Keratinocyte (primary cell): ENCODE measurements around the gene NECTIN1. TPM values are rescaled to one million over a fixed set of nuclear protein-coding genes. Genes with fewer than 3 reads are reported as not detected.

Experiments
- DNase-seq: peaks from one replicate; pipeline ENCODE4 v3.0.0-alpha.2; 2011; ENCODE audit warnings: low read depth, missing footprints, low spot score
- FAIRE-seq: peaks from 2 replicates; lab custom pipeline; 2011; peaks lifted over from hg19 to GRCh38; lab: Jason Lieb, UNC
- H2AFZ ChIP-seq: 2 replicates; pipeline ENCODE4 v1.6.0; 2012; ENCODE audit warnings: low read length, control low read depth, inconsistent platforms; ENCODE audit not compliant: control insufficient read depth
- H3K27ac ChIP-seq: 2 replicates; pipeline ENCODE4 v1.5.1; 2011; ENCODE audit warnings: low read length; ENCODE audit not compliant: control insufficient read depth, insufficient read depth
- H3K27me3 ChIP-seq: 3 replicates; pipeline ENCODE4 v1.6.0; 2011; ENCODE audit warnings: low read length; ENCODE audit not compliant: control insufficient read depth, insufficient read depth; ENCODE audit errors: extremely low read depth
- H3K36me3 ChIP-seq, 2 experiments: 2 replicates in 1 of 2; 3 replicates in 1 of 2; pipeline ENCODE4 v1.5.1; 2011; ENCODE audit warnings: low read length in 2 of 2, mild to moderate bottlenecking in 1 of 2; ENCODE audit not compliant: control insufficient read depth in 2 of 2, insufficient read depth in 2 of 2; ENCODE audit errors: extremely low read depth in 1 of 2
- H3K4me1 ChIP-seq: 3 replicates; pipeline ENCODE4 v1.5.1; 2011; ENCODE audit warnings: low read length; ENCODE audit not compliant: control insufficient read depth, insufficient read depth; ENCODE audit errors: extremely low read depth
- H3K4me2 ChIP-seq: 3 replicates; pipeline ENCODE4 v1.6.0; 2011; ENCODE audit warnings: low read depth, low read length; ENCODE audit not compliant: control insufficient read depth, insufficient read depth; ENCODE audit errors: extremely low read depth
- H3K4me3 ChIP-seq, 3 experiments: fragments of 200-600 bp in 1 of 3; sonication (generic) in 1 of 3; 2 replicates in 2 of 3; 3 replicates in 1 of 3; pipeline ENCODE4 v1.5.1; 2011 to 2016; ENCODE audit warnings: low read length in 3 of 3, mild to moderate bottlenecking in 3 of 3, control low read depth in 2 of 3, inconsistent platforms in 1 of 3, low read depth in 1 of 3, mixed read lengths in 1 of 3, mixed run types in 1 of 3, moderate library complexity in 1 of 3; ENCODE audit not compliant: control insufficient read depth in 2 of 3, insufficient read depth in 2 of 3; ENCODE audit errors: extremely low read depth in 1 of 3
- H3K79me2 ChIP-seq: 2 replicates; pipeline ENCODE4 v1.6.0; 2012; ENCODE audit warnings: low read length; ENCODE audit not compliant: control insufficient read depth, insufficient read depth
- H3K9ac ChIP-seq: 3 replicates; pipeline ENCODE4 v1.6.0; 2011; ENCODE audit warnings: low read length; ENCODE audit not compliant: control insufficient read depth, insufficient read depth; ENCODE audit errors: extremely low read depth
- H3K9me1 ChIP-seq: 3 replicates; pipeline ENCODE4 v1.6.0; 2011; ENCODE audit warnings: low read length; ENCODE audit not compliant: control insufficient read depth, insufficient read depth; ENCODE audit errors: extremely low read depth
- H3K9me3 ChIP-seq: 2 replicates; pipeline ENCODE4 v1.5.1; 2012; ENCODE audit warnings: low read depth, low read length; ENCODE audit not compliant: control insufficient read depth
- H4K20me1 ChIP-seq: 3 replicates; pipeline ENCODE4 v1.6.0; 2011; ENCODE audit warnings: low read length; ENCODE audit not compliant: control insufficient read depth, insufficient read depth; ENCODE audit errors: extremely low read depth
- CTCF ChIP-seq, 3 experiments: IDR thresholded peaks in 1 of 3; conservative IDR thresholded peaks in 1 of 3; optimal IDR thresholded peaks in 1 of 3; 2 replicates in 2 of 3; 3 replicates in 1 of 3; pipeline versions ENCODE3 to v1.5.1; 2011; ENCODE audit warnings: low read length in 3 of 3, mild to moderate bottlenecking in 3 of 3, moderate library complexity in 2 of 3, control low read depth in 1 of 3, inconsistent platforms in 1 of 3; ENCODE audit not compliant: insufficient read depth in 2 of 3; ENCODE audit errors: extremely low read depth in 1 of 3
- EZH2 ChIP-seq: IDR thresholded peaks from one replicate; pipeline ENCODE4 v1.6.1; 2012; ENCODE audit warnings: inconsistent platforms, mild to moderate bottlenecking, low read length, moderate library complexity
- dilution Hi-C: fragments of 300-500 bp; cut with MboI; formaldehyde crosslinking; loops from one replicate; pipeline ENCODE4 v1.7.0; 2020; ENCODE audit warnings: low sequenced_read_pairs; ENCODE audit not compliant: extremely low pct_ligation_motif_present
- polyA plus RNA-seq, 5 experiments: library from polyadenylated mRNA; depleted of rRNA in 3 of 5; stranded (reverse) in 3 of 5; stranded (forward) in 1 of 5; unstranded in 1 of 5; fragments of >200 nt; gene quantifications; 1 replicate in 1 of 5; 2 replicates in 3 of 5; 3 replicates in 1 of 5; pipeline versions ENCODE4 v1.2.1 to v1.2.3, GENCODE V29; 2011 to 2012; ENCODE audit warnings: missing spikeins in 2 of 5, low read depth in 1 of 5, low replicate concordance in 1 of 5

NECTIN1 gene
- polyA plus RNA-seq, 1 donor (not counting 4 experiments of a cell fraction or from before 2014, with no cell fraction given) = 37.5 TPM

GRCh38 chr11:119661226-119661625, 67.8 kb downstream of the NECTIN1 start:
- Histone ChIP-seq H3K4me2 (no peak overlapping the region), H3K4me3 (no peak overlapping the region), H3K9me1 (no peaks in the 10 kb centered on the region), H3K79me2 (no peaks in the 10 kb centered on the region), H3K36me3 (peaks cover under 1 to 16% of the 10 kb centered on the region in 2 experiments), H3K27me3 (no peaks in the 10 kb centered on the region), H3K27ac (no peak overlapping the region), H3K9ac (no peak overlapping the region), H2AFZ (no peak overlapping the region), H4K20me1 (peaks cover 8% of the 10 kb centered on the region), H3K4me1 (peaks cover 10% of the 10 kb centered on the region), H3K9me3 (no peaks in the 10 kb centered on the region)
- TF ChIP-seq CTCF (optimal IDR thresholded peaks at IDR 0.05 in 1 of 3, IDR thresholded peaks at IDR 0.05 in 1 of 3, conservative IDR thresholded peaks at IDR 0.05 in 1 of 3; ENCODE audit: extremely low read depth in 1 of 3, insufficient read depth in 2 of 3, low read length in 3 of 3) (no peak), EZH2 (no peak)
- dilution Hi-C loops = no loop called here
- no peak for DNase-seq
- FAIRE-seq = no peak

GRCh38 chr11:119659971-119660723, 68.9 kb downstream of the NECTIN1 start:
- no peaks in the 10 kb centered on the region for H3K27me3 ChIP-seq
- no peak overlapping the region for H3K9ac ChIP-seq
- FAIRE-seq = no peak
- H3K4me2 ChIP-seq = no peak overlapping the region
- no peaks in the 10 kb centered on the region for H3K79me2 ChIP-seq
- no peak for TF ChIP-seq EZH2
- no peak for TF ChIP-seq CTCF (optimal IDR thresholded peaks at IDR 0.05 in 1 of 3, IDR thresholded peaks at IDR 0.05 in 1 of 3, conservative IDR thresholded peaks at IDR 0.05 in 1 of 3; ENCODE audit: extremely low read depth in 1 of 3, insufficient read depth in 2 of 3, low read length in 3 of 3)
- peaks cover 6% of the 10 kb centered on the region for H4K20me1 ChIP-seq
- no peak overlapping the region for H3K27ac ChIP-seq
- dilution Hi-C loops = no loop called here
- no peaks in the 10 kb centered on the region for H3K4me1 ChIP-seq
- no peaks in the 10 kb centered on the region for H3K9me3 ChIP-seq
- peaks cover 0 to 16% of the 10 kb centered on the region in 2 experiments for H3K36me3 ChIP-seq
- H3K9me1 ChIP-seq = no peaks in the 10 kb centered on the region
- DNase-seq = no peak
- no peak overlapping the region for H3K4me3 ChIP-seq
- no peak overlapping the region for H2AFZ ChIP-seq
